Measurements from ENCODE around the gene PWWP3B.
"Not testable (repeated sequence)": the region's sequence is repeated elsewhere in the genome, so short reads cannot be mapped to it uniquely, and the experiment has no call there.

The PWWP3B gene

DNA sequence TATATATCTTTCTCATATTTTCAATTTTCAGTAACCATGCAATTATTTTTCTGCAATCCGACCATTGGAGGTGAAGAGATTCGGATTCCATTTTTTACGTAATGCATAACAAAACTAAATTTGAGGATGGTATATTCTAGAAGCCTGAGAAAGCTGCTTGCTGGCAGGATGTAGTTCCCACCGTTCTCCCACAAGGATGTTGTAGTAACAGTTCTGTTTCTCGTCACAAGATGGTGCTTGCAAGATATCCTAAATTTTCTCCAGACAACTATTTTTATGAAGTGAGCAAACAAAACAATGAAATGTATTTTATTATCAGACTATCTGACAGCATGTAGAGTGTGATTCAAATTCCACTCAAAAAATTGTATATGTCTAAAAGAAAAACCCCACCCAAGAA, 10.7 kb downstream of the PWWP3B start:
- H3K4me3 ChIP-seq (ENCODE audit: low read depth in 1 of 5, low read length in 5 of 5), result no peak overlapping the region
- no peak overlapping the region for H3K9ac ChIP-seq (ENCODE audit: low read length in 5 of 5)
- no peaks in the 10 kb centered on the region for H3K4me1 ChIP-seq (ENCODE audit: control insufficient read depth in 5 of 5, insufficient read depth in 5 of 5, low read length in 5 of 5)
- H3K9me3 ChIP-seq (ENCODE audit: control insufficient read depth in 5 of 5, low read length in 5 of 5), result peaks cover 0 to 3% (median 0%) of the 10 kb centered on the region in 5 donors
- peaks cover 0 to 10% (median 3%) of the 10 kb centered on the region in 5 donors for H3K27me3 ChIP-seq (ENCODE audit: control insufficient read depth in 5 of 5, insufficient read depth in 4 of 5, low read length in 5 of 5)
- no peak overlapping the region for H3K27ac ChIP-seq (ENCODE audit: low read depth, low read length)
- no peaks in the 10 kb centered on the region for H3K36me3 ChIP-seq (ENCODE audit: control insufficient read depth in 5 of 5, insufficient read depth in 5 of 5, low read length in 5 of 5)

DNA sequence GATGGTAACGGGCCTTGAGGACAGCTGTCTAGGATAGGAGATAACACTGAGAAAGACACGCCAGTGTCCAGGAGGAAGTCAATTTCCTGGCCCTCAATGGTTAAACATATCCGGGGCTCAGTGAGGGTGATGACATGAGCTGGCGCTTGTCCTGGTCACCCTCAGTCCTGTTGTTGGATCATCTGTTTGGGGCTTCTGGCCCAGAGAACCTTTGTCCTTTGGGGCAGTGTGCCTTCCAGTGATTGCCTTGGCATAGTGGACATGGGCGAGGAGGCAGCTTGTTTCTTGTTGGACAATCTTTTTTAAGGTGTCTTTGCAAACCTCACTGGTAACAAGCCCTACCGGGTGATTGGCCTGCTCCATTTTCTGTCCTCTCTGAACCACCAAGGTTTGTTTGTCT, 15.6 kb downstream of the PWWP3B start:
- H3K4me1 ChIP-seq (ENCODE audit: control insufficient read depth in 5 of 5, insufficient read depth in 5 of 5, low read length in 5 of 5); H3K4me3 ChIP-seq (ENCODE audit: low read depth in 1 of 5, low read length in 5 of 5); H3K27me3 ChIP-seq (ENCODE audit: control insufficient read depth in 5 of 5, insufficient read depth in 4 of 5, low read length in 5 of 5); H3K27ac ChIP-seq (ENCODE audit: low read depth, low read length); H3K9ac ChIP-seq (ENCODE audit: low read length in 5 of 5); H3K36me3 ChIP-seq (ENCODE audit: control insufficient read depth in 5 of 5, insufficient read depth in 5 of 5, low read length in 5 of 5); H3K9me3 ChIP-seq (ENCODE audit: control insufficient read depth in 5 of 5, low read length in 5 of 5): not testable (repeated sequence)

DNA sequence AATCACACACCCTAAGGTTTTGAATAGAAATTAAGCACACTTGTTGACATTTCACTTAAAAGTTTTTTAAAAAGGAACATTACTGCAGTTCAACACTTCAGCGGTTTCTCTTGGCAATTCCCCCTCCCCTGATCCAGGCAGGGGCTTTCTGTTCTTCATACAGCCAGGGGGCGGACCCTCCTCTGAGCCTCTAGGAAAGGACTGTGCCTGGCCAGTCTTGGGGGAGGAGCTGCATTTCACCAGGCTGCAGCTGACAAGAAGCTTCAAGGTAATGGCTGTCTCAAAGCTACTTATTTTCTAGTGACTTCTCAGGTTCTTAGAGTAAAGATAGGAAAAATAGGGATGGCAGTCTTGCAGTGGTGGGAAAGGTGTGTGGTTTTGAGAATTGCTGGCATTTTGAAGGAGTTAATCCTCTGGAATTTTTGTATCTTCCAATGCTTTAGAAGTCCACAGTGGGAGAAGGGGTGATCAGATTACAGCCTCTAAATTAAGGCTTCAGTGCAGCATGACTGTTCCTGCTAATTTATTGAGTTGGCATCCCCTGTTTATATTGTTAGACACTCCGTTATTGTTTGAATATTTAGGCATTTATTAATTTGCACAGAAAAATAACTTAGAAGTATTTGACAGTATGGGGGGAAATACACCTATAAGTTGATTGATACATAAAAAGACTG, 33.5 kb downstream of the PWWP3B start:
- H3K4me1 ChIP-seq (ENCODE audit: control insufficient read depth in 5 of 5, insufficient read depth in 5 of 5, low read length in 5 of 5), result no peaks in the 10 kb centered on the region
- no peaks in the 10 kb centered on the region for H3K9me3 ChIP-seq (ENCODE audit: control insufficient read depth in 5 of 5, low read length in 5 of 5)
- H3K27ac ChIP-seq (ENCODE audit: low read depth, low read length), result no peak overlapping the region
- H3K36me3 ChIP-seq (ENCODE audit: control insufficient read depth in 5 of 5, insufficient read depth in 5 of 5, low read length in 5 of 5), result no peaks in the 10 kb centered on the region
- H3K27me3 ChIP-seq (ENCODE audit: control insufficient read depth in 5 of 5, insufficient read depth in 4 of 5, low read length in 5 of 5), result peaks cover 0 to 4% (median 2%) of the 10 kb centered on the region in 5 donors
- H3K9ac ChIP-seq (ENCODE audit: low read length in 5 of 5), result no peak overlapping the region
- H3K4me3 ChIP-seq (ENCODE audit: low read depth in 1 of 5, low read length in 5 of 5), result no peak overlapping the region

DNA sequence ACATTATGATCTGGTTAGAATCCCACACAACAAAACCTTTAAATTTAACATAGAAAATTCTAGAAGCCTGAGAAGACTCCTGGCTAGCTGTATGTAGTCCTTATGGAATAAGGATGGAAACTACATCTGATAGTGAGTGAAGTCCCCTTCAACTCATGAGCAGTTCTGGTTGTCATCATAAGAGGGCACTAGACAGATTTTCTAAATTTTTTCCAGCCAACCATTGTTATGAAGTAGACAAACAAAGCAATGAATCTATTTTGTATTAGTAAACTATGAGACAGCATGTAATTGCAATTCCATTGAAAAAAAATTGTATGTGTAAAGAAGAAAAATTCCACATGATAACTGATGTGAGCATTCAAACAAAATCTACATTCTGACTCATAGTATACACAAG, 35.2 kb downstream of the PWWP3B start:
- Histone ChIP-seq H3K36me3 (ENCODE audit: control insufficient read depth in 5 of 5, insufficient read depth in 5 of 5, low read length in 5 of 5) (no peaks in the 10 kb centered on the region), H3K9me3 (ENCODE audit: control insufficient read depth in 5 of 5, low read length in 5 of 5) (no peaks in the 10 kb centered on the region), H3K4me3 (ENCODE audit: low read depth in 1 of 5, low read length in 5 of 5) (no peak overlapping the region), H3K27ac (ENCODE audit: low read depth, low read length) (no peak overlapping the region), H3K4me1 (ENCODE audit: control insufficient read depth in 5 of 5, insufficient read depth in 5 of 5, low read length in 5 of 5) (no peaks in the 10 kb centered on the region), H3K9ac (ENCODE audit: low read length in 5 of 5) (no peak overlapping the region), H3K27me3 (ENCODE audit: control insufficient read depth in 5 of 5, insufficient read depth in 4 of 5, low read length in 5 of 5) (peaks cover 0 to 4% (median 2%) of the 10 kb centered on the region in 5 donors)

DNA sequence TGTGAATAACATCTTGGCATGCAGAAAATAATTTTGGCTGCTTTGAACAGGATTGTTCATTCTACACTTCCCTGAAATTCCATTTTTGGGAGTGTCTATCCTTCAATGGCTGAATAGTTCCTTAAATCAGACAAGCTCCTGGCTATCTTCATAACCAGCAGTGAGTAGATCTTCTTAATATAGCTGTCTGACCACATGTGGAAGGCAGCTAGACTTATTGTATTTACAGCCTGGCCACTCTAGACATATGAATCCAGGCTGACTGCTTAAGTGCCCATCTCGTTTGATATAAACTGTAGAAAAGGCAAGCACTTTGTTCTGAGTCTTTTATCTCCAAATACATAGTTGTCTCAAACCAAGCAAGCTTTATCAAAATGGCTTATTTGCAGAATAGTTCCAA, 40.0 kb downstream of the PWWP3B start:
- Histone ChIP-seq H3K9me3 (ENCODE audit: control insufficient read depth in 5 of 5, low read length in 5 of 5) (peaks cover 0 to 6% (median 3%) of the 10 kb centered on the region in 5 donors), H3K27ac (ENCODE audit: low read depth, low read length) (no peak overlapping the region), H3K27me3 (ENCODE audit: control insufficient read depth in 5 of 5, insufficient read depth in 4 of 5, low read length in 5 of 5) (peaks cover 0 to 3% (median 0%) of the 10 kb centered on the region in 5 donors), H3K4me3 (ENCODE audit: low read depth in 1 of 5, low read length in 5 of 5) (no peak overlapping the region), H3K36me3 (ENCODE audit: control insufficient read depth in 5 of 5, insufficient read depth in 5 of 5, low read length in 5 of 5) (no peaks in the 10 kb centered on the region), H3K4me1 (ENCODE audit: control insufficient read depth in 5 of 5, insufficient read depth in 5 of 5, low read length in 5 of 5) (no peaks in the 10 kb centered on the region), H3K9ac (ENCODE audit: low read length in 5 of 5) (no peak overlapping the region)
